ENCODE data around the gene DHFR. TPM values are rescaled to one million over a fixed set of nuclear protein-coding genes. Genes with fewer than 3 reads are reported as not detected.
"Not testable (repeated sequence)": the region's sequence is repeated elsewhere in the genome, so short reads cannot be mapped to it uniquely, and the experiment has no call there.

DHFR gene
- total RNA-seq, 2 donors from 2014 or later = 16.8 to 29.2 TPM

DNA sequence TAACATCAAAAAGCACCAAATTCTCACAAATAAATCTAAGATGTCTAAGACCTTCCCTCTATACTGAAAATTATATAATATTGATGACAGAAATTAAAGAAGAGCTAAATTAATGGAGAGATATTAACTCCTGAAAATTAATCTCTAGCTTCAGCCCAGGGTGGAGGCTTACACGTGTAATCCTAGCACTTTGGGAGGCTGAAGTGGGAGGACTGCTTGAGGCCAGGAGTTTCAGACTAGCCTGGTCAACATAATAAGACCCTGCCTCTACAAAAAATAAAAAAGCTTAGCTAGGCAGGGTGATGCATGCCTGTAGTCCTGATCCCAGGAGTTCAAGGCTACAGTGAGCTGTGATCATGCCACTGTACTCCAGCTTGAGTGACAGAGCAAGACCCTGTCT lies 45.1 kb downstream of the DHFR start:
- intact Hi-C loops (cut with DNase I, micrococcal nuclease) = no loop called here
- ATAC-seq (no peak), DNase-seq (no peak)

DNA sequence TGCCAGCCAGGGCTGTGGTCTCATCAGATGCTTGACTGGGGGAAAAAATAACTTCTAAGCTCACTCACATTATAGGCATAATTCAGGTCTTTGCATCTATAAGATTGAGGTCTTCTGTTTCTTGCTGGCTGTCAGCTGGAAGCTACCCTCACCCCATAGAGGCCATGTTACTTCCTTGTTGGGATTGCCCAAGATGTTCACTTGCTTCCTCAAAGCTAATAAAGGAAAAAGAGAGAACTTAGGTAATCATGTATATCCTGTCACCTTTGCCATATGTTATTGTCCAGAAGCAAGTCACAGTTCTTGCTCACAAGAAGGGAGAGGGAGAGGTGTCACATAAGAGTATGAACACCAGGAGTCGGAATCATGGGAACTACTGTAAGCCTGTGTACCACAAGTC lies 46.1 kb downstream of the DHFR start:
- intact Hi-C loops (cut with DNase I, micrococcal nuclease) = no loop called here
- ATAC-seq = peak; percentile 77
- DNase-seq = no peak

DNA sequence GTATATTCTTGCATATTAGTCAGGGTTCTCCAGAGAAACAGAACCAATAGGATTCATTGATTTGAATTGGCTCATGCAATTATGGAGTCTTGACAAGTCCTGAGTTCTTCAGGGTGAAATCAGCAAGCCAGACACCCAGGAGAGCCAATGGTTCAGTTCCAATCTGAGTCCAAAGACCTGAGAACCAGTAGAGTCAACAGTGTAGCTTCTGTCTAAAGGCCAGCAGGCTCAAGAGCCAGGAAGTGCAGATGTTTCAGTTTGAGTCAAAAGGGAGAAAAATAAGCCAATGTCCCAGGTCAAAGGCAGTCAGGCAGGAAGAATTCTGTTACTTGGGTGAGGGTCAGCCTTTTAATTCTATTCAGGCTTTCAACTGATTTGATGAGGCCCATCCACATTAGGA lies 47.0 kb downstream of the DHFR start:
- intact Hi-C loops (cut with DNase I, micrococcal nuclease) = no loop called here
- DNase-seq (no peak), ATAC-seq (peak; percentile 49)

DNA sequence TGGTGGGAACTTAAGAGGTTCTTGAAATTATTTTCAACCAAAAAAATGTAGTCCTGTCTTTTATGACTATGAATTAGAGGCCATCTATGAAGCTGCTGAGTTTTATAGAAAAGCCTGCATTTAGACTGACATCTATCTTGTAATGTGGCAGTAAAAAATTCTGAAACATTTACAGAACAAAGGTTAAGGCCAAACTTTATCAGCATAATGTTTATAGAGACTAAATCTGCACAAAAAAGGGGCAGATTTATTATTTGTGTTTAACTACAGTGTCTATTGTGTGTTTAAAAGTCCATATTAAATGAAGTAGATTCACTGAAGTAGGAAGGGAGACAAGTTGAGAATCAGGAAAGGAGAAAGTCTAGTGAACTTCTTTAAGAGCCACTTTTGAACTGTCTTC lies 47.4 kb downstream of the DHFR start:
- ATAC-seq (peak; percentile 37), DNase-seq (no peak)
- intact Hi-C loops (cut with DNase I, micrococcal nuclease) = no loop called here

DNA sequence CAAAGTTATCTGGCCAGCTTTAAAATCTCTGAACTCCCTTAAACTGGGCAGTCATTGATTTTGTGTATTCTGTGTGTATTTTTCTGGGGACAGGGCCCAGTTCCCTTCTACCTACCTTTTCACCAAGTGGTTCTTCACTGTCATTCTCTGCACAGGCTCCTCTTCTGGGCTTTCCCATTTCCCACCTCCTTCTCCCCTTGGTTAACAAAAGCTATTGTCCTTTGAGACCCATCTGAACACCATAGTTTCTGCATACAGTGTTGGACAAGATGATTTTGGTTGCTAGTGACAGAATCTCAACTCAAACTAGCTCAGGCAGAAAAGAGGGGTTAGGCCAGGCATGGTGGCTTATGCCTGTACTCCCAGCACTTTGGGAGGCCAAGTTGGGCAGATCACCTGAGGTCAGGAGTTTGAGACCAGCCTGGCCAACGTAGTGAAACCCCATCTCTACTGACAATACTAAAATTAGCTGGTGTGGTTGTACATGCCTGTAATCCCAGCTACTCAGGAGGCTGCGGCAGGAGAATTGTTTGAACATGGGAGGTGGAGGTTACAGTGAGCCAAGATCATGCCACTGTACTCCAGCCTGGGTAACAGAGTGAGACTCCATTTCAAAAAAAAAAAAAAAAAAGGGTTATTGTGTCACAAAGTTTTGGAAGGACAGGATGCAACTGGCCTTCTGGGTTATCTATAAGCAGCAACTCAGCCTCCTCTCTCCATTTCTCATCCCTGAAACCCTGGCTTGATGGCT lies 53.7 kb downstream of the DHFR start:
- no peak for DNase-seq
- ATAC-seq = no peak
- intact Hi-C loops (cut with DNase I, micrococcal nuclease) = no loop called here

DNA sequence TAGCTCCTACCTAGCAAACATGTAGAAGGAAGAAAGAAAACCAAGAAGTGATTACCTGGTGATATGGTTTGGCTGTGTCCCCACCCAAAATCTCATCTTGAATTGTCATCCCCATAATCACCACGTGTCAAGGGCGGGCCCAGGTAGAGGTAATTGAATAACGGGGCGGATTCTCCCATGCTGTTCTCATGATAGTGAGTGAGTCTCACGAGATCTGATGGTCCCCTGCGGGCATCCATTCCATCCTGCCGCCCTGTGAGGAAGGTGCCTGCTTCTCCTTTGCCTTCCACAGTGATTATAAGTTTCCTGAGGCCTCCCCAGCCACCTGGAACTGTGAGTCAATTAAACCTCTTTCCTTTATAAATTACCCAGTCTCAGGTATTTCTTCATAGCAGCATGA lies 57.3 kb downstream of the DHFR start:
- no peak for DNase-seq
- no peak for ATAC-seq
- intact Hi-C loops (cut with DNase I, micrococcal nuclease) = no loop called here

DNA sequence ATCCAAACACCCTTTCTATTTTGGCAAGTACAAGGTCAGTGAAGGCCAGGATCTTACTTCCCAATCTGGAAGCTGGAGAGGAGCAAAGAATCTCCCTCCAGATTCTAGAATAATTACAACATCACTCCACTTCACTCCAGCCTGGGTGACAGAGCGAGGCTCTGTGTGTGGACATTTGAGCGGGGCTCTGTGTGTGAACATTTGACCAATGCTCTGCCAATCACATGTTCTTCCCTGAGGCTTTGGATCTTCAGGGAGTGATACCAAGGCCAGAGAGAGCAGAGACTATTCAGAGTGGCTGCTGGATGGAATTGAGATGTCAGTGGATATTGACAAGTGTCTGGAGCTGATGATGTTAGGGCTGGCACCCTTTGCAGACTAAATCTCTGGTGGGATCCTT lies 60.0 kb downstream of the DHFR start:
- intact Hi-C loops (cut with DNase I, micrococcal nuclease) = no loop called here
- ATAC-seq (no peak), DNase-seq (no peak)

DNA sequence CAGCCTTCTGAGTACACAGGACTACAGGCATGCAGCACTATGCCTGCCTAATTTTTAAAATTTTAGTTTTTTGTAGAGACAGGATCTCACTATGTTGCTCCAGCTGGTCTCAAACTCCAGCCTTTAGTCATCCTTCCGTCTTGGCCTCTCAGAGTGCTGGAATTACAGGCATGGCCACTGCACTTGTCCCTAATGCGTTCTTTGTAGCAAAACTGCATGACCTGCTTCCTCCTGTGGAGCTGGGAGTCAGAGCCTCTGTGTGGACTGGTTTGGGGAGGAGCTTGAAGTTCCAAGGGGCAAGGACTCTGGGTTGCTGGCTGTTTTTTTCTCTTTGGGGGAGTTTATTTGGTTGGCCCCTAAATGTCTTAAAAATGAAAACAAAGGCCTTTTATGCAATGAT lies 62.0 kb downstream of the DHFR start:
- DNase-seq (no peak), ATAC-seq (no peak)
- intact Hi-C loops (cut with DNase I, micrococcal nuclease) = no loop called here

DNA sequence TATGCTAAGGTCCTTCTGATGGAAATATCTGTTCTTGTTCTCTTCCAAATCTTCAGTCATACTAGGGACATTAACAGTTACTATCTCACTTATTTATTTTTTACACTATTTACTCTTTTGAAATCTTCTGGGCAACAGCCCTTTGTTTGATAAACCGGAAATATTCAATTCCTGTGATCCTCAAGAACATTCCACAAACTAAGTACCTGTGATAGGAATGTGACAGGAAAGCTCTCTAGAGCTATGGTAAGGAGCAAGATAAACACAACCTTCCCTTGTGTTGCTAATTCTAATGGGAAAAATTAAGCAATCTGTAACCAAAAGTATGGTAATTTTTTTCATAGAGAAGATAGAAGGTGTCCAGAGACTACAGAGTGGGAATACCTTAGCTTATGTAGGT lies 62.7 kb downstream of the DHFR start:
- DNase-seq (no peak), ATAC-seq (no peak)
- intact Hi-C loops (cut with DNase I, micrococcal nuclease) = no loop called here

DNA sequence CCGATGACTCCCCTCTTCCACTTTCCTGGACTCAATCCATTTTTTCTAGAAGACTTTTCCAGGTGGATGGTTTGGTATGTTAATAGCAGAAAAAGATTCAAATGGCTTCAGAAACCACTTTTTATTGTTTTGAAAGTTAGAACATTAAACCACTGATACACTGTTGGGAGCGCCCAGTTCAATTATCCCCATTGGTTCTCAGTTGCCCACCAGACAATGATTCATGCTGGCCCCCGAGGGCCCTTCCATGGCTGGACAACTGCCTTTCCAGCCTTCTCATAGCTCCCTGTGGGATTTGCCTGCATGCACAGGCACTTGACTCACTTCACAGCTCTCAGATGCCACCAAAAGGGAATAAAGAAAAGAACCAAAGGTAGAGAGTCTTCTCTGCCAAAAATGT lies 63.4 kb downstream of the DHFR start:
- no peak for DNase-seq
- intact Hi-C loops (cut with DNase I, micrococcal nuclease) = no loop called here
- no peak for ATAC-seq

DNA sequence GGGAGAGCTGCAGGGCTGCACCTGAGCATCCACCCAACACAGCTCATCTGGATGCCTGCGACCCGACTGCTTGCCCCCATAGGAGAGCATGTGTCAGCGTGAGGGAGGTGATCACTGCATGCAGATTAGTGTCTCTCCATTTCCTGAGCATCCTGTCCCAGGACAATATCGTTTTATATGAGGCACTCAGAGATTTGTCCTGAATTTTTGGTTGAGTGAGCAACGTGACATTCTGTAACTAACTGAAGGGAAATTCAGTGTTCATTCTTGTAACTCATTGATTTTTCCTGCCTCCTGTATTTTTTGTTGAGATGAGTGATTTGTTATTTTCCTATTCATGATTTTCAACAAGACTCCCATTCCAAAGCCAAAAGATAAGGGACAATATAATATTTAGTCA lies 64.0 kb downstream of the DHFR start:
- intact Hi-C loops (cut with DNase I, micrococcal nuclease) = no loop called here
- no peak for ATAC-seq
- DNase-seq = no peak

DNA sequence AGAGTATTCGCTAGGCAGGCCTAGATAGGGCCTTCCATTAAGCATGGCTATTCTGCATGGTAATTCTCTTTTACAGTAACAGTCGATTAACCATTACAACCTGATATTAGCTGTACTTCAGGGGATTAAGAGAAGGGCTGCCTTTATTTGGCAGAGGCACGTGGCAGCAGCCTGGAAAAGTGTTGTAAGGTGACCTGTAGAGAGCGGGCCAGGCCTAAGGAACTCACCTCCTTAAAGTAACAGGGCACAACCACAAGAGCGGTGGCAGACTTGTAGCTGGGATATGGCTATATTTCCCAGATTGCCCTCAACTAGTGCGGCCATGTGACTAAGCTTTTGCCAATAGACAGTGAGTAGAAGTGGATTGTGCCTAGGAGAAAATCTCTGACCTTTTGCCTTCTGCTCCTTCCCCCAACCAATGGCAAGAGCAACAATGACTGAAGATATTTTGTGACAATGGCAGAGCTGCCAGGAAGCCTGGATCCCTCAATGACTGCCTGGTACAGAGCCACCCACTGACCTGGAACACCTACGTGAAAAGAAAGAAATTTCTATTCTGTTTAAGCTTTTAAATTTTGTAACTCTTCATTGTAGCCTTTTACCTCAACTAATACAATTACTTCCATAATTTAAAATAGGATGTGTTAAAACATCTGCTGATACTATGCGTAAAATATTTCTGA lies 65.8 kb downstream of the DHFR start:
- intact Hi-C loops (cut with DNase I, micrococcal nuclease) = no loop called here
- ATAC-seq = no peak
- DNase-seq = no peak

DNA sequence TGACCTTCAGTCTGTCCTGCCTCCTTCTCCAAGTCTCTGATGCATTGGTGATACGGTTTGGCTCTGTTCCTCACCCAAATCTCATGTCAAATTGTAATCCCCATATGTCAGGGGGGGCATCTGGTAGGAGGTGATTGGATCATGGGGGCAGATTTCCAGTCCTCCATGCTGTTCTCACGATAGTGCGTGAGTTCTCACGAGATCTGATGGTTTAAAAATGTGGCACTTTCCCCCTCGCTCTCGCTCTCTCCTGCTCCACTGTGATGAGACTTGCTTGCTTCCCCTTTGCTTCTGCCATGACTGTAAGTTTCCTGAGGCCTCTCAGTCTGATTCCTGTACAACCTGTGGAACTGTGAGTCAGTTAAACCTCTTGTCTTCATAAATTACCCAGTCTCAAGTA lies 70.0 kb downstream of the DHFR start:
- ATAC-seq (no peak), DNase-seq (no peak)
- intact Hi-C loops (cut with DNase I, micrococcal nuclease) = no loop called here

DNA sequence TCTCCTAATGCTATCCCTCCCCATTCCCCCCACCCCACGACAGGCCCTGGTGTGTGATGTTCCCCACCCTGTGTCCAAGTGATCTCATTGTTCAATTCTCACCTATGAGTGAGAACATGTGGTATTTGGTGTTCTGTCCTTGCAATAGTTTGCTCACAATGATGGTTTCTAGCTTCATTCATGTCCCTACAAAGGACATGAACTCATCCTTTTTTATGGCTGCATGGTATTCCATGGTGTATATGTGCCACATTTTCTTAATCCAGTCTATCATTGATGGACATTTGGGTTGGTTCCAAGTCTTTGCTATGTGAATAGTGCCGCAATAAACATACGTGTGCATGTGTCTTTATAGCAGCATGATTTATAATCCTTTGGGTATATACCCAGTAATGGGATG lies 74.5 kb downstream of the DHFR start:
- DNase-seq; ATAC-seq; intact Hi-C loops (cut with DNase I, micrococcal nuclease): not testable (repeated sequence)

DNA sequence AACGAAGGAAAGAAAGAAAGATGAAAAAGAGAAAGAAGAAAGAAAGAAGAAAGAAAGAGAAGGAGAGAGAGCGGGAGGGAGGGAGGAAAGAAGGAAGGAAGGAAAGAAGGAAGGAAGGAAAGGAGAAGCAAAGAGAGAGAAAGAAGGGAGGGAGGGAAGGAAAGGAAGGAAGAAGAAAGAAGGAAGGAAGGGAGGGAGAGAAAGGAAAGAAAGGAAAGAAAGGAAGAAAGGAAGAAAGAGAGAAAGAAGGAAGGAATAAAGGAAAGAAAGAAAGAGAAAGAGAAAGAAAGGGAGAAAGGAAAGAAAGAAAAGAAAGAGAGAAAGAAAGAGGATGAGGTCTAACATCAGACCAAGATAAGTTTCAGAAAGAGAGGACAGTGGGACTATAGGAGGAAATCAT lies 75.7 kb downstream of the DHFR start:
- ATAC-seq (no peak), DNase-seq (no peak)
- intact Hi-C loops (cut with DNase I, micrococcal nuclease) = no loop called here

DNA sequence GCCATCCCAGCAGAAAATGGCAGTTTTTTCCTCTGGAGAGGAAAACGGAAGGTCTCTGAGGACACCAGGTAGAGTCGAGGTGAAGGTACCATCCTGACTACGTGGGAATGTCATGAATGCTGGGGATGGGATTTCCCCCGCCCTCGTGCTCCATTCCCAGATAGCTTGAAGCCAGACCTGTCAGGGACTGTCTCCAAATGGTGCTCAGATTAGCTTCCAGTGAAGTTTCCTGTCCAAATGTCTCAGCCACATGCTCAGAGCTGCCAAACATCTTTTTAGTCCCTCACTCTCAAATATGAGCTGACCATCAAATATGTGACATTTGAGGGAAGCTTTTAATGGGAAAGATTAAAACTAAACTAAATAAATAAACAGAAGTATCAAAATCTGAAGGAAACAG lies 77.1 kb downstream of the DHFR start:
- no peak for ATAC-seq
- DNase-seq = no peak
- intact Hi-C loops (cut with DNase I, micrococcal nuclease) = no loop called here

DNA sequence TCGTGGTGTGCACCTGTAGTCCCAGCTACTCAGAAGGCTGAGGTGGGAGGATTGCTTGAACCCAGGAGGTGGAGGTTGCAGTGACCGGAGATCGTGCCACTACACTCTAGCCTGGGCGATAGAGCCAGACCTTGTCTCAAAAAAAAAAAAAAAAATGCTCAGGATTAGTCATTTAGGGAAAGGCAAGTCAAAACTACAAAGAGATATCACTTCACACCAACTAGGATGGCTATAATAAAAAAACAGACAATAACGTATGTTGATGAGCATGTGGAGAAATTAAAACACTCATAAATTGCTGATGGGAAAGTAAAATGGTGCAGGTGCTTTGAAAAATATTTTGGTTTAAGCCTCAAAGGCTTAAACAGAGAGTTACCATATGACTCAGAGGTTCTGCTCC lies 78.4 kb downstream of the DHFR start:
- DNase-seq = no peak
- no peak for ATAC-seq
- intact Hi-C loops (cut with DNase I, micrococcal nuclease) = no loop called here
